Fibroblast of gingiva (primary cell): ENCODE measurements around the gene AVPR2.
A peak's percentile ranks its signal among the peaks of the same experiment; 100 is the strongest.

Experiments used
- DNase-seq: peaks from one replicate; pipeline ENCODE4 v3.0.0-alpha.2; 2011; ENCODE audit warnings: low read depth

The AVPR2 gene

GRCh38 chrX:153913701-153914100 lies 9.2 kb downstream of the AVPR2 start:
- DNase-seq: no peak

- DNase-seq: no peak
Observed at GRCh38 chrX:153917869-153918268, 13.4 kb downstream of the AVPR2 start.

- DNase-seq: no peak
Observed at GRCh38 chrX:153919281-153919680, 14.8 kb downstream of the AVPR2 start.

GRCh38 chrX:153920546-153920945 lies 16.1 kb downstream of the AVPR2 start:
- no peak for DNase-seq

- no peak for DNase-seq
Observed at GRCh38 chrX:153921070-153921469, 16.6 kb downstream of the AVPR2 start.

GRCh38 chrX:153921511-153922446 lies 17.3 kb downstream of the AVPR2 start:
- no peak for DNase-seq

- DNase-seq: peak; percentile 41
Observed at GRCh38 chrX:153922932-153923857, 18.7 kb downstream of the AVPR2 start.

- DNase-seq: peak; percentile 19
Observed at GRCh38 chrX:153924149-153924861, 19.8 kb downstream of the AVPR2 start.

GRCh38 chrX:153925387-153925738 lies 20.9 kb downstream of the AVPR2 start:
- no peak for DNase-seq

- DNase-seq: no peak
Observed at GRCh38 chrX:153925739-153926551, 21.5 kb downstream of the AVPR2 start, which contains the start of gene ARHGAP4. TSS of gene ARHGAP4 (minus strand) at chrX:153926264. CDS start at chrX:153926202, 62 bp downstream.

GRCh38 chrX:153926552-153926857 lies 22.0 kb downstream of the AVPR2 start:
- no peak for DNase-seq

- peak; percentile 24 for DNase-seq
Observed at GRCh38 chrX:153926858-153927671, 22.6 kb downstream of the AVPR2 start.

- no peak for DNase-seq
Observed at GRCh38 chrX:153927672-153927921, 23.1 kb downstream of the AVPR2 start.

- peak; percentile 98 for DNase-seq
Observed at GRCh38 chrX:153927922-153928760, 23.7 kb downstream of the AVPR2 start.

- peak; percentile 8 for DNase-seq
Observed at GRCh38 chrX:153928846-153929245, 24.4 kb downstream of the AVPR2 start.

GRCh38 chrX:153929576-153929975 lies 25.1 kb downstream of the AVPR2 start:
- no peak for DNase-seq

GRCh38 chrX:153930011-153930910 lies 25.8 kb downstream of the AVPR2 start:
- no peak for DNase-seq

- no peak for DNase-seq
Observed at GRCh38 chrX:153931151-153931550, 26.7 kb downstream of the AVPR2 start.

- no peak for DNase-seq
Observed at GRCh38 chrX:153931748-153932147, 27.3 kb downstream of the AVPR2 start.
